ENCODE results near the gene WASHC4.
"Not testable (repeated sequence)": the region's sequence is repeated elsewhere in the genome, so short reads cannot be mapped to it uniquely, and the experiment has no call there.

The WASHC4 gene

DNA sequence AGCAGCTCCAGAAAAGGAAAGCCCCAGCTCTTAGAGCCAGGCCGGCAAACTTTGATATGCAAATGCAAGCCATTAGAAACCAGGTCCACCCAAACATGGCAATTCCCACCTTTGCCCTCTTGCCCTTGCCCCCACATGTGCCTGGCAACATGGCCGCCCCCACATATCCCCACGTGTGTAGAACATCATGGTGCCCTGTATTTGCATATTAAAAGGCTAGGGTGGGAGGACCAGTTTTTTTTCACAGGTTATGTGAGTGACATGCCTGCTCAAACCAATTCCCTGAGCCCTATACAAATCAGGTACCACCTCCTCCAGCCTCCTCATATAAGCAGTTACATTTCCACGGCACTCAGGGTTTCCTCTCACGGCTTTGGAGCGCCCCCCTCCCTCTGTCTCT, 17.2 kb upstream of the WASHC4 start:
- DNase-seq (ENCODE audit: low spot score), result no peak

DNA sequence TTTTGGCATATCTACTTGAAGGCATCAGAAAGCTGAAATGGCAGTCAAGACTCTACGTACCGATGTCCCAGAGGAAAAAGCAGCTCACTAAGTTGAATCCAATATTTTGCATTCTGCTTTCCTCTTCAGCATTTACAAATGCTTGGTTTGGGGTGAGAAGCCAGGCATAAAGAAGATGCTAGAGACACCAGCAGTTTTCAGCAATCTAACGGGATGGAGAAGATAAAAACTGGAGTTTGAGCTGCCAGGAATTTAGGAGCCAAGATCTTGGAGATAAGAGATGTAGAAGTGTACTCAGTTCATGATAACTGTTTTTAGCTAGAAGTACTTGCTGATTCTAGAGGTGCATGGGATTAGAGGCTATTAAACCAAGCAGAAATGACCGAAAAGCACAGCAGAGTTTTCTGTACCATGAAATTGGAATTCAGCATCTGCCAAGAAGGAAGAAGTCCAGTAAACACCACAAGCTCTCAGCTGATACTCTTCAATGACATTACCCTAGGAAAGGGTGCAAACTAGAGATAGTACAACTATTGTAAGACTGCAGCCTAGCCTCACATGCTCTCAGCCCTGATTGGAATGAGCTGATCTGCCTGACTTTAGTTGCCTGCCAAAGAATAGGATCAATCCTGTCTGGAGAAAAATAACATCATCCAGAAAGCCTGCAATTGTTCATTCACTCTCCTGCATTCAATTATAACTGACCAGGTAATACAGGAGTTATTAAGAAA, 15.9 kb upstream of the WASHC4 start:
- no peak for DNase-seq (ENCODE audit: low spot score)

DNA sequence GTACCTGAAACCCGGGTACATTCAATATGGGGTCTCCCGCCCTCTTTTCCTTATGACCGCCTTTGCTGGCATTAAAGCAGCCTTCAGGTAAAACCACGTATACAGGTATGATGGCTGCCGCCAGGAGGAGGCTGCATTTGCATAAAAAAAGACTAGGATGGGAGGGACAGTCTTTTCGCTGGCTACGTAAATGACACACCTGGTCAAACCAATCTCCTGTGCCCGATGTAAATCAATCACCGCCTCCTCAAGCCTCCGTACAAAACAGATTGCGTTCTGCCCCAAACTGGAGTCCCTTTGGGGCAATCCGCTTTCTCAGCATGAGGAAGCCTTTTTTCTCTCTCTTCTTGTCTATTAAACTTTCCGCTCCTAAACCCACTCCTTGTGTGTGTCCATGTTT, 15.2 kb upstream of the WASHC4 start:
- no peak for DNase-seq (ENCODE audit: low spot score)

DNA sequence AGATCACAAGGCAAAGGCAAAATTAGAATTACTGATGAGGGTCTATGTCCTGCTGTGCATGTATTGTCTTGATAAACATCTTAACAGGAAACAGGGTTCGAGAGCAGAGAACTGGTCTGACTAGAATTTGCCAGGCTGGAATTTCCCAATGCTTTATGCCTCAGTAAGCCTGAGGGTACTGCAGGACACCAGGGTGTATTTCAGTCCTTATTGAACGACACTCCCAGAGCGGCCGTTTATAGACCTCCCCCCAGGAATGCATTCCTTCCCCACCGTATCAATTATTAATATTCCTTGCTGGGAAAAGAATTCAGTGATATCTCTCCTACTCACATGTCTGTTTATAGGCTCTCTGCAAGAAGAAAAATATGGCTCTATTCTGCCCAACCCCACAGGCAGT, 12.2 kb upstream of the WASHC4 start:
- DNase-seq (ENCODE audit: low spot score), result not testable (repeated sequence)

DNA sequence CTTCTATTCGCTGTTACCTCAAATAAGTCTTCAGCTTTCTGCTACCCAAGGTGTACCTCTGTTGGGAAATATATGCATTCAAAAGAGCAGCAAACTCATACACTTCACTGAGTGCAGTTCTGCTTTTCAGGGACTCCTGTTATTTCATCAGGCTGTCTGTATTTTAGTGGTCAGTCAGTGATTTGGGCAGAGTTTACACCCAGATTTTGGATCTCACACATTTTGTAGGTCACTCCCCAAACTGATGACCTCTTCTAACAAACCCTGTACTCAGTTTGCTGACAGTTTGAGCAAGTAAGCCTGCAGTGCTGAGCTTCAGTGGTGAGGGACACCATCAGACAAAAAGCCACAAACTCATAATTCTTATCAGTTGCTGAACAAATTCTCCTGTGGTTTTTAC, 8.2 kb upstream of the WASHC4 start:
- no peak for DNase-seq (ENCODE audit: low spot score)

DNA sequence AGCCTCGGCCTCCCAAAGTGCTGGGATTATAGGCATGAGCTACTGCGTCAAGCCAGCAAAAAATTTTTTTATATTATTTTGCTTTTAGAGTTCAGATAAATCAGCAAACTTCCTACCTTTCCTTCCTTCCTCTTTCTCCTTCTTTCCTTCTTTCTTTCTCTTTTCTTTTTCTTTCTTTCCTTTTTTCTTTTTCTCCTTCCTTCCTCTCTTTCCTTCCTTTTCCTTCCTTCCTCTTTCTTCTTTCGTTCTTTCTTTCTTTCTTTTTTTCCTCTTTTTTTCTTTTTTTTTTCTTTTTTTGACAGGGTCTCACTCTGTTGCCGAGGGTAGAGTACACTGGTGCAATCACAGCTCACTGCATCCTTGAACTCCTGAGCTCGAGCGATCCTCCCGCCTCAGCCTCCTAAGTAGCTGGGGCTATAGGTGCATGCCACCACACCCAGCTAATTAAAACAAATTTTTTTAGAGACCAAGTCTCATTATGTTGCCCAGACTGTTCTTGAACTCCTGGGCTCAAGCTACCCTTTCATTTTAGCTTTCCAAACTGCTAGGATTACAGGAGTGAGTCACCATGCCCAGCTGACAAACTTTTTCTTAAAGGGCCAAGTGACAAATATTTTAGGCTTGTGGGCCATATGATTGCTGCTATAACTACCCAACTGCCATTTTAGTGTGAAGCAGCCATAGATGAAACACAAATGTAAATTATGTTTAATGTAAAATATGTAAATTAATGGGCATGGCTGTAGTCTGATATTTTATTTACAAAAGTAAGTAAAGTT, 7.1 kb upstream of the WASHC4 start:
- no peak for DNase-seq (ENCODE audit: low spot score)

DNA sequence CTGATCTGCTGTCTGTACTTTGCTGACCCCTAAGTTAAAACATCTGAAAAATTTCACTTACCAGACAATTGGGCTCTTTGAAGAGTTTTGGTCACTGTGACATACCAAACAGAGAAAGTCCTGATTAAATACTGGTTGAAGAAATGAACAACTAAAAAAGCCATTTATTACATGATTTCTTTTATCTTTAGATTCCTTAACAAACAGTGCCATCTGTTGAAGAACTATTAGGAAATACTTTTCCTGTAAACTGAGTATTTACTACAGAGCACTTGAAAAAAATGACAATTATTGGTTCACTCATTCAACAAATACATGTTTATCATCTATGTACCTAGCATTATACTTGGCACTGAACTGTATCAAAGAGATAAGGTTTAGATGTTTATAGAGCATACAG, 6.5 kb upstream of the WASHC4 start:
- DNase-seq (ENCODE audit: low spot score), result no peak

DNA sequence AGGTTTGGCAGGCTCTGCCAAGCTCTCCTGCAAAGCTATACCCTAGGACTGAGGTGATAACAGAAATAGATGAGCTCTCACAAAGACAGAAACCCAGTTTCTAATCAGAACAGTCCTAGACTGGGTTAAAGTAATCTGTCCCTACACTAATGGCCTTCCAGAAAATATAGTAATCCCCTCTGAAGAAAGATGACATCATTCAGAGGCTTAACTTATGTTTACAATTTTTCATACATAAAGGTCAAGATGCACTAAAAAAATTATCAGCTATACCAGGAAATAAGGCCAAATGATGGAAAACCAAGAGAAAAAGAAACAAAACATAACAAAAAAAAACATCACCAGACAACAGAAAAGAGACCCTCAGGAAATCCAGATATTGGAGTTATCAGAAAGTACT, 4.9 kb upstream of the WASHC4 start:
- no peak for DNase-seq (ENCODE audit: low spot score)

DNA sequence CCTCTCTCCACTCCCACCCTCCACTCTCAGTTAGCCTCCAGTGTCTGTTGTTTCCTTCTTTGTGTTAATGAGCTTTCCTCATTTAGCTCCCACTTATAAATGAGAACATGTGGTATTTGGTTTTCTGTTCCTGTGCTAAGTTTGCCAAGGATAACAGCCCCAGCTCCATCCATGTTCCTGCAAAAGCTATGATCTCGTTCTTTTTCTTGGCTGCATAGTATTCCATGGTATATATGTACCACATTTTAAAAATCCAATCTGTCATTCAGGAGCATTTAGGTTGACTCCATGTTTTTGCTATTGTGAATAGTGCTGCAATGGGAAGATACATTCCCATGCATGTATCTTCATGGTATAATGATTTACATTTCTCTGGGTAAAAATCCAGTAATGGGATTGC, 2.8 kb upstream of the WASHC4 start:
- no peak for DNase-seq (ENCODE audit: low spot score)

DNA sequence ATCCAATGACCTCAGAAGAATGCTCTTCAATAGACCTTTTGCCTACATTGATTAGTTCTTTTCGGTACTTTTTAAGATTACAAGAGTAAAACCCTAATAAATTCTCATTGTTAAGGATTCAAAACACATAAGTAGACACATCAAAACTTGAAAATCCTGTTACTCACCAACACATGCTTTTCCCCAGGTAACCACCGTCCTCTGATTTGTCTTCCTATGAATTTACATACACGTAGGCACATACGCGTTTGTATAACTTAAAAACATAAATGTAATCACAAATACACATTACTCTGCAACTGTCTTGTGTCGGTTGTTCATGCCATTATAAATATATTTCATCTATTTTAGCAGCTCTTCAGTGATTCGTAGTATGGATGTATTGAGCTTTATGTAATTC, 910 bp upstream of the WASHC4 start:
- DNase-seq (ENCODE audit: low spot score), result no peak

DNA sequence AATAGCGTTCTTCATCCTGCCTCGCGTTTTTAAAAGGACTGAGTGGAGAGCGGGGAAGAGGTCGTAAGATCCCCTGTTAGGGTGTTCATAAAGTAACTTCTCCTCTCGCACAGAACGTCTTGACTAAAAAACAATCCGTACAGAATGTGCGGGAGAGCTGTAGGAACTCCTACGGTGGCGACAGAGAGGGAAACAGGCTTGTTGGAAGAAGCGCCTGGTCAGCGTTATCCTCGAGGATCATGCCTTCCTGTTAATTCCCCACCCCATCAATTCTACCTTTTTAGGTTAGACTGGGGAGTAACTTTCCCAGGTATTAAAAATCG, 399 bp upstream of the WASHC4 start:
- no peak for DNase-seq (ENCODE audit: low spot score)

DNA sequence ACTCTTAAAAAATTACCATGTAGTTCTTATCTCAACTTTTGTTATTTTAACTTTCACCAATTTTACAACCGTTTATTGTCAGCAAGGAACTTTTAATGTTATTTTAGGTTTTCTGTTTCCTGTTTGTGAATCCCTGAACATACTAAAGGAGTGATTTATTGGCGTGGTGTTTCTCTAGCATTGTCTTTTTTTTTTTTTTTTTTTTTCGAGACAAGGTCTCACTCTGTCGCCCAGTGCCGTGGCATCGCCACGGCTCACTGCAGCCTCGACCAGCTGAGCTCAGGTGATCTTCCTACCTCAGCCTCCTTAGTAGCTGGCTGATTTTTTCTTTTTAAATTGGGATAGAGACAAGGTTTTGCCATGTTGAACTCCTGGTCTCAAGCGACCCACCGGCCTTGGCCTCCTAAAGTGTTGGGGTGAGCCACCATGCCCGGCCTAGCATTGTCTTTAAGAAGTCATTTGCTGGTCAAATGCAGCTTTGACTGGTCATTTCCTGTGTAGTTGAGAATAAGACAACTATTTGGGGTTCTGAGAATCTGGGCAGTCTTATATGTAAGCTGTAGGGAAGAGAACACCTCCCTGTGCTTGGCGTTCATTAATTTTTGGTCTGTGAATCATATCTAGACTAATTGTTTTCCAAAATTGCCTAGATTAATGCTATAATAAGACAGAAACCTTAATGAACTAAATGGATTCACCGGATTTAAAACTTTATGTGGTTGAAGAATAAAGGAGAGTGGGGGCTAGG, 2.1 kb downstream of the WASHC4 start:
- DNase-seq (ENCODE audit: low spot score), result no peak

DNA sequence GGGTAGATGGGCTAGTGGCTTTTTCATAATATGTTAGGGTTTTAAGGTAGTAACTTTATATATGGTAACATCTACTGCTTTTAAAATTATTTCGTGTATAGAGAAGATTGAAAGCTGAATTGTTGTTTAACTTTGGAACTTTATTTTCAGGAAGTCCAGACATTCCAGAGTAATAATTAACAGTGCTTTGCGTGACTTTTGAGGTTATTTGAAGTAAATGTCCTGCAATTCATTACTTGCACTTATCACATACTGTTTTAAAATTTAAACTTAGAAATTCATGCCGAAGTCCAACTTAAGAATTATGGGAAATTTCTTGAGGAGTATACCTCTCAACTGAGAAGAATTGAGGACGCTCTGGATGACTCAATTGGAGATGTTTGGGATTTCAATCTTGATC, 3.3 kb downstream of the WASHC4 start:
- no peak for DNase-seq (ENCODE audit: low spot score)

DNA sequence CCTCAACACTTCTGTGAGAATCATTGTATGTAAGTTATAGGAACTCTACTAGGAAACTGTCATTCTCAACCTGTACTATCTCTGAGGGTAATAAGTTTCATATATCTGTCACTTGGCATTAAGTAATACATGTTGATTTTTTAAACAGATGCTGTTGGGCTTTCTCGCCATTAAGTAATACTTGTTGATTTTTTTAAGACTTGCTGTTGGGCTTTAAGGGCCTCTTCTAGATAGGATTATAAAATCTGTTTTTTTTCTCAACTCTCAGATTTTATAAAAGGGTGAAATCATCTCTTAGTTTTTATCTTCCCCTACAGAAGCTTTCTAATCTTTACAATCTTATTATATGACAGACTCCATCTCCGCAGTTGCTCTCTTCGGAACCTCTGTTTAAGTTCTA, 5.6 kb downstream of the WASHC4 start:
- no peak for DNase-seq (ENCODE audit: low spot score)

DNA sequence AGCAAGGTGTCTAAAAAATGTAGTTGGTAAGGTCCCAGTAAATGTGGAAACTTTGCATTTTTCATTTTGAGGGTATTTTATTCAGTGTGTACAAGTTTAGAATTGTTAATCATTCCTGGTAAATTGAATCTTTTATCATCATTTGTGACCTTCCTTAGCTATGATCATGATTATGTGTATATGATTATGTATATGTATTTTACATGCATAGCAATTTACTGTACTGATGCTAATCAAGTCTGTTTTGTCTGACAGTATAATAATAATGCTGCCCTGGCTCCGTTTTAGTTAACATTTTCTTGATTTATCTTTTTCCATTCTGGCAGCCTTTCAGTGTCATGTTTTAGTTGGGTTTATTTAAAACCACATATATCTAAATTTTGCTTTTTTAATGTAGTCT, 9.4 kb downstream of the WASHC4 start:
- DNase-seq (ENCODE audit: low spot score), result no peak

DNA sequence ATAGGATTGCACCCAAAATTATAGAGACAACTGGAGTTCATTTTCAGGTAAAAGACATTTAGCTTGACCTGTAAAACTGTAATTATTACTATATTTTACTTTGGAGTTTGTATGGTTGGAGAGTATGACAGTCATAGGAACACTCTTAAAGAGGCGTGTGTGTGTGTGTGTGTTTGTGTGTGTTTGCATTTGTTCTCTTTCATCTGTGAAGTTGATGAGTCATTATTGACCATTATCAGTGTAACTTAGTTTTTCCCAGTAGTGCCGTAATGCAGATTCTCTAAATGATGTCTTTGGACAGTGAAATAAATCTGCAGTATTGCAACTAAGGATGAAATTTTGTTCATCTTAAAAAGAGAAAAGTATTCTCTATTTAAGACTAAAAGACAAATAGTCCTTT, 13.0 kb downstream of the WASHC4 start:
- no peak for DNase-seq (ENCODE audit: low spot score)

DNA sequence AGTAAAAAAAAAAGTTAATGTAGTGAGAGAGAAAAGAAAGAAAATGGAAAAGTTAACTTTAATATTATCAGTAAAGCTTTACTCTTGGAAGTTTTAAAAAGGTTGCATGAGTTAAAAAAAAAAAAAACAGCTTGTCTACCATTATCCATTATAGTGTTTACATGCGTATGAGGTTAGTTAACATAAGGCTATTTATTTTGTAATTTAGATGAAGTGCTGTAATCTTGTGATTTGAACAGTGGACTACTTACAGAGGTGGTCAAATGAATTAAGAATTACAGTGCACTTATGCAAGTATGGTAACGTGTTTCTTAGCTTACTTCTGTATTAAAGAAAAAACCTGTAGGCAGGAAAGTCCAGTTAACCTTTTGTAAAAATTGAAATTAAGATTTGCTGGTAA, 30.7 kb downstream of the WASHC4 start:
- no peak for DNase-seq (ENCODE audit: low spot score)

DNA sequence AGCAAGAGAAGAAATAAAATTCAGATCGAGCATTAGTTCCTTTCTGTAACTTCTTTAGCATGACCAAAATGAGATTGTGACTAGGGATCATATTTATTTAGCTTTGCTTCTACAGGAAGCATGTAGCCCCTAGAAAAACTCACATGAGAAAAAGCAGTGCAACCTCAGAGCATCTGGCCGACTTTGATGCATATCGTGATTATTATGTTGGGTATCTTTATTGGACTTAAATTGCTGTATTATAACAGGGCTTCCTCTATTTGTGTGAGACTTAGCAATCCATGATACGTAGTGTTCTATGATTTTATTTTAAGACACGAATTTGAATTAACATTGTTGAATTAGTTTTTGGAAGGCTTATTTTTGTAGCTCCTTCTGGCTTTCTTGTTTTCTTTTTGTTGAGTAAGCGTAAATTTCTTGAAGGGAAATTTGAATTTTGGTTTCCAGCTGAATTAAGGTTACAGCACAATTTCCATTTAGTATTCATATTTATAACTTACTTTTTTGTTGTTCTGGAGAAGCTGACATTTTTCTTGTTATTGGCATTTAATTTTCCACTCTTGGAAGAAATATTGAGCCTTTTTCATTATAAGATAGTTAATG, 33.9 kb downstream of the WASHC4 start:
- no peak for DNase-seq (ENCODE audit: low spot score)

DNA sequence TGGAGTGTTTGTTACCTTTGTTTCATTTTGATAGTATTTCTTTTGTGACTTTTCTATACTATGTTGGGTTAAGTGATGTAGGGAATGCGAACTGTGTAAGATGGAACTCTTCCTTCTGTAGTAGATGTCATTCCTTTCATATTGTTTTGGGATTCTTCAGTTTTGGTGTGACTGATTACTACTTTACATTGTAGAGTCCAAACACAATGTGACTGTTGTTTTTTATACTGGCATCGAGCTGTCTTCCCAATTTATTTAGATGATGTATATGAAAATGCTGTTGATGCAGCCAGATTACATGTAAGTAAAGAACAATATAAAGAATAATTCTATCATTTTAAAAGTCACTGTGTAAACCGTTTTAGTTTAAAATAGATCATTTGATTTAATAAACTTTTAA, 34.7 kb downstream of the WASHC4 start:
- no peak for DNase-seq (ENCODE audit: low spot score)

DNA sequence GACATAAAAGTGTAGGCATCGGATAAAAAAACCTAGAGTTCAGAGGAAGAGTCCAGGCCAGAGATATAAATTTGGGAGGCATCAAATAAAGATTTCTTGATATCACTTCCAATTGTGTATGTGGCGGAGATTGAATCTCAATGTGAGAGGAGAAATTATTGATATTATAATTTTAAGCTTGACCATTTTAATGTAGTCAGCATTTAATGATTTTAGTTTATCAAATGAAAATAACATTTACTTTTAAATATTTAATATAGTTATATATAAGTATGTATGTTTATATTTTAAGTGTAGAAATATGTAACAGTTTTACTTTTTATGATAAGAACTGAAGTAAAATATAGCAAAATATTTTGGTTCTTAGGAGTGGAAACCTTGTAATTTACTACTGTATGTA, 48.7 kb downstream of the WASHC4 start:
- no peak for DNase-seq (ENCODE audit: low spot score)

DNA sequence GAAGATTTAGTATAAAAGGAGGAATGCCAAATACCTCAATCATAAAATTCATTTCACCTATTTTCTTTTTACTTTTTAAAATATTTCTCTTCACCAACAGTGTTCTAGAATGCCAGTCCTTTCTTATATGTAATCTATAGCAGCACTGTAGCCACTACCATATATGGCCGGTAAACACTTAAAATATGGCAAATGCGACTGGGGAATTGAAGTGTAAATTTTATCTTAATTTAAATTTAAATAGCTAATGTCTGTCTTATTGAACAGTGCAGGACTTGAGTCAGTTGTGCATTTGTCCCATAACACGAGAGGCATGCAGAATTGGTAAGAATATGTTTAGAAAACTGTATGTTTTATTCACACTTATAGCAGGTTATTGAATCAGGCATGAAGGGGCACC, 50.1 kb downstream of the WASHC4 start:
- DNase-seq (ENCODE audit: low spot score), result no peak

DNA sequence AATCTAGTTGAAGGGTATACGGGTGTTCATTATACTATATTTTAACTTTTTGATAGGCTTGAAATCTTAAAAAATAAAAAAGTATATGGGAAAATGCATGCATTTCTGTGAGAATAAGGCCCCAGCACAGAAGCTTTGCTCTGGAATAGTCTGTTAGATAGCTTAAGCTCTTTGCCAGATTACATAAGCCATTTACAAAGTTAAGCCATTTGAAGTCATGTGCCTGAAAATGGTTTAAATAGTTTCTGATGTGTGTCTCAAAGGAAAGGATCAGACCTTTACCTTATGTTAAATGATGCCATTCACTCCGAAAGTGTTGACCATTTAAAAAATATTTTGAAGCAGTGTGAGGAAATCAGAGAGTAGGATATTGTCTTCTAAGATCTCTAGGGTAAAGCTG, 51.3 kb downstream of the WASHC4 start:
- no peak for DNase-seq (ENCODE audit: low spot score)

DNA sequence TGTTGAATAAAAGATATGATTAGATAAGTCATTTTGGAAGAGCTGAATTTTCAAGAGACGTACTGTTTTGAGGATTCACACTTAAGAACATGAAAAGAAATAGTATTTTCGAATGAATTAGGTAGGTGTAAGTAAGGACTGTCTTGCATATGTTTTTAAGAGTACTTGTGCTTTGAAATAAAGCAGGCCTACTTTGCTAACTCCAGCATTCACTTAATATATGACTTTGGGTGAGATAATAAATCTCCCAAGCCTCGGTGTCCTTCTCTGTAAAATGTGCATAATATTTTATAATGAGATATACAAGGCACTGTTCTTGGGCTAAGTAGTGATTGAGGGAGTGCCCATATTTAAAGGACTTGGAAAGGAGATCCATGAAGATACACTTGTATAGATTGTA, 54.6 kb downstream of the WASHC4 start:
- DNase-seq (ENCODE audit: low spot score), result no peak

All from hematopoietic multipotent progenitor cell treated with erythropoietin and hydrocortisone succinate and interleukin-3 and kit ligand, for 15 days (in vitro differentiated cells).